Measurements from ENCODE around the gene DENND5A. TPM values are rescaled to one million over a fixed set of nuclear protein-coding genes. Genes with fewer than 3 reads are reported as not detected.

Gene DENND5A
- total RNA-seq, 2 experiments from 2014 or later: 40.6 to 44.3 TPM

DNA sequence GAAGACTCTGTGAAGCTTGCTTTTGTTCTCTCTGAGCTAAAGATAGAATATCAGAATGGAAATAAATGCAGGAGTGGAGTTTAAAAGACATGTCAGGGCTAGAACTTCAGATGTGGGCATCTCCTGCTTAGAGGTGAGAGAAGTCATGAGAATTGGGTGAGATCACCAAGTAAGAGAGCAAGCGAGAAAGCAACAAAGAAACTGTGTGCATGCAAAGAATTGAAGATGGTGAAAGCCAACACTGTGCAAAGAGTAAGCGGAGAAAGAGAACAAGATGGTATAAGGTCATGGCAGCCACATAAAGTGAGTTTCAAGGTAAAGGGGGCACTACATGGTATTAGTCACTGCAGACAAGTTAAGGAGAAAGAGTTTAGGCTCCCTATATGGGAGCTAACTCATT, 116.4 kb downstream of the DENND5A start:
- Mint-ChIP-seq H3K9me3 (no peaks in the 10 kb centered on the region), H3K27ac (peak overlapping the region; percentile 1), H3K27me3 (no peaks in the 10 kb centered on the region), H3K4me3 (no peak overlapping the region), H3K36me3 (ENCODE audit: low read depth) (peaks cover 16% of the 10 kb centered on the region), H3K4me1 (ENCODE audit: low read depth) (peaks cover 6% of the 10 kb centered on the region)
- no peak for DNase-seq
- ATAC-seq: no peak
- POLR2A ChIA-PET: no interaction called here
- intact Hi-C loops (cut with micrococcal nuclease): no loop called here
- TF ChIP-seq, protein P1, sequence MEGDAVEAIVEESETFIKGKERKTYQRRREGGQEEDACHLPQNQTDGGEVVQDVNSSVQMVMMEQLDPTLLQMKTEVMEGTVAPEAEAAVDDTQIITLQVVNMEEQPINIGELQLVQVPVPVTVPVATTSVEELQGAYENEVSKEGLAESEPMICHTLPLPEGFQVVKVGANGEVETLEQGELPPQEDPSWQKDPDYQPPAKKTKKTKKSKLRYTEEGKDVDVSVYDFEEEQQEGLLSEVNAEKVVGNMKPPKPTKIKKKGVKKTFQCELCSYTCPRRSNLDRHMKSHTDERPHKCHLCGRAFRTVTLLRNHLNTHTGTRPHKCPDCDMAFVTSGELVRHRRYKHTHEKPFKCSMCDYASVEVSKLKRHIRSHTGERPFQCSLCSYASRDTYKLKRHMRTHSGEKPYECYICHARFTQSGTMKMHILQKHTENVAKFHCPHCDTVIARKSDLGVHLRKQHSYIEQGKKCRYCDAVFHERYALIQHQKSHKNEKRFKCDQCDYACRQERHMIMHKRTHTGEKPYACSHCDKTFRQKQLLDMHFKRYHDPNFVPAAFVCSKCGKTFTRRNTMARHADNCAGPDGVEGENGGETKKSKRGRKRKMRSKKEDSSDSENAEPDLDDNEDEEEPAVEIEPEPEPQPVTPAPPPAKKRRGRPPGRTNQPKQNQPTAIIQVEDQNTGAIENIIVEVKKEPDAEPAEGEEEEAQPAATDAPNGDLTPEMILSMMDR (IDR thresholded peaks at IDR 0.05): no peak
- CTCF ChIA-PET: interaction anchor here (5.2 kb wide), 1 partner anchor 11 kb away, joined by 52 read pairs; no protein-coding TSS in a partner anchor

DNA sequence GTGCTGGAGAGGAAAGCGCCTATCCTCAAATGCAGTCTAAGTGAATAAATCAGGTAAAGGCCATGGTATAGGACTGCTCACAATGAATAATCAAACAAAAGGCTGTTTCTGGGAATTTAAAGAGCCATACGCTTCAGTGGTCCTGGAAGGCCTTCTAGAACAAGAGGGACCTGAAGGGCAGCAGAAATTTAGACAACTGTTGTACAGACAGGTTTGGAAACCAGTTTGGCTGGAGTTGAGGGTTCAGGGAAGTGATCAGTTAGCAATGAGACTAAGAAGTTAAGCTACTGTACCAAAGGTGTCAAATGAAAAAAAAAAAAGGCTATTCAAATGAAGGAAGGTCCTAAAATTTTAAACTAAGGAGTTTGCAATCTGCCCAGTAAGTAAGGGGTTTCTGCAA, 117.1 kb downstream of the DENND5A start:
- no peak for DNase-seq

GRCh38 chr11:9146477-9146876, 118.7 kb downstream of the DENND5A start:
- TF ChIP-seq, protein P1 (IDR thresholded peaks at IDR 0.05): no peak
- peaks cover 6% of the 10 kb centered on the region for H3K4me1 Mint-ChIP-seq (ENCODE audit: low read depth)
- intact Hi-C loops (cut with micrococcal nuclease): no loop called here
- POLR2A ChIA-PET: interaction anchor here (0.8 to 1.2 kb wide), 2 partner anchors 9 to 316 kb away, joined by 3 read pairs; no protein-coding TSS in a partner anchor
- no peak overlapping the region for H3K4me3 Mint-ChIP-seq
- CTCF ChIA-PET: interaction anchor here (5.2 kb wide), 1 partner anchor 9 kb away, joined by 52 read pairs; no protein-coding TSS in a partner anchor
- H3K36me3 Mint-ChIP-seq (ENCODE audit: low read depth): peaks cover 16% of the 10 kb centered on the region
- no peak overlapping the region for H3K27ac Mint-ChIP-seq
- ATAC-seq (no peak), DNase-seq (no peak)
- H3K9me3 Mint-ChIP-seq: no peaks in the 10 kb centered on the region
- no peaks in the 10 kb centered on the region for H3K27me3 Mint-ChIP-seq

More for the DNA sequence above, 117.1 kb downstream of the DENND5A start:
- H3K27me3 Mint-ChIP-seq: no peaks in the 10 kb centered on the region
- TF ChIP-seq, protein P1 (IDR thresholded peaks at IDR 0.05): no peak
- ChIA-PET CTCF (interaction anchor here (5.2 kb wide), 1 partner anchor 10 kb away, joined by 52 read pairs; no protein-coding TSS in a partner anchor), POLR2A (no interaction called here)
- ATAC-seq: no peak
- no peaks in the 10 kb centered on the region for H3K9me3 Mint-ChIP-seq
- intact Hi-C loops (cut with micrococcal nuclease): no loop called here
- peaks cover 6% of the 10 kb centered on the region for H3K4me1 Mint-ChIP-seq (ENCODE audit: low read depth)
- H3K36me3 Mint-ChIP-seq (ENCODE audit: low read depth): peaks cover 16% of the 10 kb centered on the region
- H3K4me3 Mint-ChIP-seq: no peak overlapping the region
- no peak overlapping the region for H3K27ac Mint-ChIP-seq

- intact Hi-C loops (cut with micrococcal nuclease): no loop called here
- ChIA-PET CTCF (interaction anchor here (2.6 to 5.2 kb wide), 2 partner anchors 8 to 361 kb away, joined by 8 to 52 read pairs; no protein-coding TSS in a partner anchor), POLR2A (no interaction called here)
- Mint-ChIP-seq H3K9me3 (no peaks in the 10 kb centered on the region), H3K27me3 (no peaks in the 10 kb centered on the region), H3K4me3 (no peak overlapping the region), H3K27ac (peak overlapping the region; percentile 32), H3K4me1 (ENCODE audit: low read depth) (peaks cover 6% of the 10 kb centered on the region), H3K36me3 (ENCODE audit: low read depth) (peaks cover 20% of the 10 kb centered on the region)
- TF ChIP-seq, protein P1 (IDR thresholded peaks at IDR 0.05): no peak
- ATAC-seq (no peak), DNase-seq (no peak)
Measured at GRCh38 chr11:9145283-9145682, 119.9 kb downstream of the DENND5A start.

DNA sequence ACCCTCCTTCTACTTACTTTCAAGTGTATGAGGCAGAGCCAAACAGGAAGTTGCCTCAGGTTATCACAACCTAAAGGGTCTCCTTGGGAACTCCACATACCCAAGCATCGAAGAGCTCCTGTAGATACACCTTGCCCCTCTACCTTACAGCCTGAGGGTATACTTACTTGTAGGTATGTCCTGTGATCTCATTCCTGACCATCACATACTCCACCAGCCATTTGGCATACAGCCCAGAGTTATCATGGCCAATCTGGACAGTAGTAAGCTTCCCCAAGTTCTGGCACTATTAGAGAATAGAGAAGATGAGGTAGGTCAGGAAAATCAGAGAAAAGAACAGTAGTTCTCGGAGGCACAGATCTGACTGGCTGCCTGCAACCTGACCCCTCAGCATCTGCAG, 120.3 kb downstream of the DENND5A start:
- Mint-ChIP-seq H3K4me1 (ENCODE audit: low read depth) (peaks cover 6% of the 10 kb centered on the region), H3K4me3 (no peak overlapping the region), H3K36me3 (ENCODE audit: low read depth) (peaks cover 21% of the 10 kb centered on the region), H3K9me3 (no peaks in the 10 kb centered on the region), H3K27ac (peak overlapping the region; percentile 43), H3K27me3 (no peaks in the 10 kb centered on the region)
- ChIA-PET POLR2A (no interaction called here), CTCF (interaction anchor here (2.6 kb wide), 1 partner anchor 361 kb away, joined by 8 read pairs; no protein-coding TSS in a partner anchor)
- DNase-seq: no peak
- TF ChIP-seq, protein P1 (IDR thresholded peaks at IDR 0.05): no peak
- intact Hi-C loops (cut with micrococcal nuclease): no loop called here
- no peak for ATAC-seq

All from activated CD8-positive, alpha-beta T cell treated with anti-CD3 and anti-CD28 coated beads for 36 hours (primary cell).